Measurements from ENCODE around the gene PRSS35.

- no peak for TF ChIP-seq POLR2AphosphoS5 (IDR thresholded peaks at IDR 0.05)
- no peak for TF ChIP-seq EP300 (IDR thresholded peaks at IDR 0.05)
- TF ChIP-seq POLR2A (IDR thresholded peaks at IDR 0.05; ENCODE audit: low read depth) = no peak
- TF ChIP-seq, protein P1, sequence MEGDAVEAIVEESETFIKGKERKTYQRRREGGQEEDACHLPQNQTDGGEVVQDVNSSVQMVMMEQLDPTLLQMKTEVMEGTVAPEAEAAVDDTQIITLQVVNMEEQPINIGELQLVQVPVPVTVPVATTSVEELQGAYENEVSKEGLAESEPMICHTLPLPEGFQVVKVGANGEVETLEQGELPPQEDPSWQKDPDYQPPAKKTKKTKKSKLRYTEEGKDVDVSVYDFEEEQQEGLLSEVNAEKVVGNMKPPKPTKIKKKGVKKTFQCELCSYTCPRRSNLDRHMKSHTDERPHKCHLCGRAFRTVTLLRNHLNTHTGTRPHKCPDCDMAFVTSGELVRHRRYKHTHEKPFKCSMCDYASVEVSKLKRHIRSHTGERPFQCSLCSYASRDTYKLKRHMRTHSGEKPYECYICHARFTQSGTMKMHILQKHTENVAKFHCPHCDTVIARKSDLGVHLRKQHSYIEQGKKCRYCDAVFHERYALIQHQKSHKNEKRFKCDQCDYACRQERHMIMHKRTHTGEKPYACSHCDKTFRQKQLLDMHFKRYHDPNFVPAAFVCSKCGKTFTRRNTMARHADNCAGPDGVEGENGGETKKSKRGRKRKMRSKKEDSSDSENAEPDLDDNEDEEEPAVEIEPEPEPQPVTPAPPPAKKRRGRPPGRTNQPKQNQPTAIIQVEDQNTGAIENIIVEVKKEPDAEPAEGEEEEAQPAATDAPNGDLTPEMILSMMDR (IDR thresholded peaks at IDR 0.05) = no peak
Observed at GRCh38 chr6:83466328-83466727, 46.0 kb upstream of the PRSS35 start.

All from esophagus muscularis mucosa (tissue), 4 donors.